GM21619 (cell line): ENCODE data around the gene DPYSL5.

ENCODE experiments used
- ATAC-seq: cut with Tn5 transposase; IDR thresholded peaks from one replicate; pipeline ENCODE4 v1.9.1; 2021; ENCODE audit not compliant: unreplicated experiment

The DPYSL5 gene

DNA sequence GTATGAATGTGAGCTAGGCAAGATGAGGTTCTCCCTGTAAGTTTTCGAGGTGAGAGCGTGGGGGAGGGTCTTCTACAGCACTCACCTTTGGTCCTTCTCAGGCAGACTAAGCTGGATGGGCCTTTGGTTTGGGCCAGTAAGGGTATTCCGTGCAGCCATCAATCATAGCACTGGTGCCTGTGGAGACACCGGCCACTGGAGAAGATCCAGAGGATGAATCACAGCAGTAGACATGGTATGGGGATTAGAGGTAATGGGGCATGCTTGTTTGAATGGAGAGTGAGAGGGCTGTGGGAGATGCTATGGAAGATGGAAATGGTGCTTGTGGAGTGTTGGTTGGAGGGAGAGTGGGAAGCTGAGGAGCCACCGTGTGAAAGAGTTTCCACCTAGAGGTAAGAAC, 138.6 kb downstream of the DPYSL5 start:
- no peak for ATAC-seq

DNA sequence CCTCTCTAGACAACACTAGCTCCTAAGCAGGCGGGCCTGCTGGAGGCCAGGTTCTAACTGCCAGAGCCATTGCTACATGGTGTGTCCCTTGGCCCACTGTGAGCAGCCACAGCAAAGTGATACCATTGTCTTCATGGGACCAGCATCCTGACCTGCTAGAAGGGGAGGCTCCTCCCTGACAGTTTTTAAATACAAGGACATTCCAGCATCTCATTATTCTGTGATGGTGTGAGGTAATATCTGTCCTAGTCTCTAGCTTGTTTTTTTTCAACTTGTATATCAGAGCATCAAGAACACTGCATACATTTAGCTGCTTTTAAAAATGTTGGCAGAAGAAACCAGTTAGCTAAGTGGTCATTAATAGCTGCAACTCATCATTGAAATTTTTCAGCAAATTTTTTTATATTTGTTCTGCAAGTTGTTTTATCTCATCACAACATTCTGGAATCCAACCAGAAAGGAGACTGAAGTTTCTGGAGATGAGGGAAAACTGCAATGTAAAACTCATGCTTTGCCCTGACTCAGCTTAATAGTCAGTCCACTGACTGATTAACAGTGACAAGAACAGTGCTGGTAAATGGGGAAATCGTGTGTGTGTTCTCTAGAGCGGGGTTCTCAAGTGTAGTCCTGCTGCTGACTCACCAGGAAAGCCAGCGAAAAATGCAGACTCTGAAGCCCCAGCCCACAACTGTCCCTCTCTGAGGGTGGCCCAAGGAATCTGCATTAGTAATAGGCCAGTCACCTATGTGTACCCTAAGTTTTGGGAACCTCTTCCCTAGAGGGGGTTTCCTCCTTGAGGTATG, 140.3 kb downstream of the DPYSL5 start:
- no peak for ATAC-seq

DNA sequence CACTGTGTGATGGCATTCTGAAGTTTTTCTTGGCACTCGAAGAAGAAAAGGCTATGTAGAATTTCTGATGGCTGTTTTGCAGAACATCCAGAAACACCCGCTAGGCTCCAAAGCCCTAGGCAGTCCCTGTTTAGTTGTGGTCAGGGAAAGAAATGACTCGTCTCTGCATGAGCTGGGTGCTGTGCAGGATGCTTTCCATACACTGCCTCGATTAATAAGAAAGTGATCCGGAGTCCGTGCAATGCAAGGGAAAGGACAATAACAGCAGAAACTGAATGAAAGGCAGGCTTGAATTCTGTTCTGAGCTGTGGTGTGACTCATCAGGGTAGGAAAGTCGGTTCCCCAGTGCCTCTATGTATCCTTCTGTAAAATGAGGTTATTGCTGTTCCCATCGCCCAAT, 141.2 kb downstream of the DPYSL5 start:
- no peak for ATAC-seq

DNA sequence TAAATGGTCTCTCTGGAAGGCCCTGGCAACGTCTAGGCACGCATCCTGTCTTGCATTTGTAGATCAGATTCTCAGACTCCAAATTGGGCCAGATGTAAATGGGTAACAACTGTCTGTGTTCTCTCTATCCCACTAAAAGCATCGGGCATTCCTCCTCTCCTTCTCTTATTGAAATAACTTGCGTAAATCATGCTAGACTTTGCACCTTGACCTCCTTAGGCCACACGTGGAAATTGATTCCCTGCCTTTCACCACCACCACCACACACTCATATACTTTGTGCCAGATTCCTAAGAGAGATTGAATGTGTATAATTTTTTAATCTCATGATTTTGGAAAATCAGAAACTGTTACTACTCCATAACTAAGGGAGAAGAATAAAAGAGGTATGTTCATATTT, 143.8 kb downstream of the DPYSL5 start:
- no peak for ATAC-seq

DNA sequence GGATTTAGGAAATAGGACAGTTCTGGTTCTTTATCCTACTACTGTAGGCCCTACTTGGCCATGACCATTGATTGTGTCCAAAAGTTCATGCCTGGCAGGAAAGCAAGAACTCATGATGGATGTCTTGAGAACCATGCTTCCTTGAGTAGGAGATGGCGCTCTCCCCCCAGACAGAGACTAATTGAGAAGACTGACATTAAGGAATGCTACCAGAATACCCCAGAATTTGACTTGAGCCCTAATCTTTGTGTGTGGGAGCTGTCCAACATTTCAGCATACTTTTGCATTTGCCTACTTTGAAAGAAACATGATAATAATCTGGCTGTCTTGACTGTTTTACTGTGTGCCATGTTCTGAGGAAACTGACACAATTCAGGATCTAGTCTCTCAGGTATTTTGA, 145.8 kb downstream of the DPYSL5 start:
- no peak for ATAC-seq

DNA sequence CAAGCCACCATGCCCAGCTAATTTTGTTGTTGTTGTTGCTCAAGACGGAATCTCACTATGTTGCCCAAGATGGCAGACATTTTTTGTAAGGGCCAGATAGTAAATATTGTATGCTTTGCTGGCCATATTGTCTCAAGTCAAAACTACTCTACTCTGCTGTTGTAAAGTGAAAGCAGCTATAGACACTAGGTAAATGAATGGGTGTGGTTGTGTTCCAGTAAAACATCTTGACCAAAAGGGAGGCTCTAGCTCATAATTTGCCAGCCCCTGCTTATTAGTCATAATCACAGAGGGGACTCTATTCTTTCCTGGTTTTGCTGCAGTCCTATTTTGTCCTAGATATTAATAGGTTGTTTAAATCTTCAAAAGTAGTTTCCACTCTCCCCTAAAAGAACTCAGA, 147.1 kb downstream of the DPYSL5 start:
- ATAC-seq: no peak

DNA sequence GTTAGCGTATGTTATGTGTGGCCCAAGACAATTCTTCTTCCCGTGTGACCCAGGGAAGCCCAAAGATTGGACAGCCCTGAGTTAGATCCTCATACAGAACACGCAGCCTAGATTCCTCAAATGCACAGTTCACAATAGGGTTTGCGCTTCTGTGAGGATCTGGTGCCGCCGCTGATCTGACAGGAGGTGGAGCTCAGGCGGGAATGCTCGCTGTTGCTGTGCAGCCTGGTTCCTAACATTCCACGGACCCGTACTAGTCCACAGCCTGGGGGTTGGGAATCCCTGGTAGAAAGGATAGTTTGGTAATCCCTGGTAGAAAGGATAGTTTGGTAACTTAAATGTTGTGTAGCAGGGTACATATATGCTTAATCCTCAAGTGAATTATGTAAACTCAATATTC, 149.5 kb downstream of the DPYSL5 start:
- ATAC-seq: no peak

DNA sequence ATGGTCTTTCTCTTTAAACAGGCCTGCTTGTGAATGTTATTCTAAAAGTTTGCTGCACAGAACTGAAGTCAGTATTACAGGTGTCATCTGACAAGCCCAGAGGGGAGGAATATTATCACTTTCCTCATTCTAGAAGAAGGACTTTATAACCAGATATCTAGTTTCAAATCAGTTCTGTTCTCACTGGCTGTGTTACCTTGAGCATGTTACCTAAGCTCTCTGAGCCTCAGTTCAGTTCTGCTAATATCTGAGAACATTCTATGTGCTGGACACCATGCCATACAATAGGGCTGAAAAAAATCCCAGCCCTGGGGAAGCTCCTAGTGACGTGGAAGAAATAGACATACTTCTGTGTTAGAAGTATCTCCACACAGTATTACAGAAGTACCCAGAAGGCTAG, 150.4 kb downstream of the DPYSL5 start:
- no peak for ATAC-seq
